ENCODE results near the gene SMCO2.

The SMCO2 gene

DNA sequence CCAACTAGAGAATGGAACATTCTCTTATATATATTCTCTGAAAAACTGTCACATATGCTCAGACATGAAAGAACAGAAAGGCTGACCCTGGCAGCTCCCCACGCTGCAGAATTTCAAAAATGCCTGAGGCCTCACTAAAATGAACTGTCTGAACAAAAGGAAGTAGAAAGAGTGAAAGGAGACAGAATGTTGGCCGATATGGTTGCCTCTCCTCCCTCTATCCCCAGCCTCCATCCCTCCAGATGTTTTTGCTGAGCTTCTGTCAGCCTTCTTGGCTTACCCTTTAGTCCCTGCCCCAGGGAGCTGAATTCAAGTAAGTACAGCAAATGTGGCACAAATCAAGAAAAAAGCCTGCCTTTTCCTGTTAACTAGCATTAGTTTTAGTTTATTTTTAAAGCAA is 6.9 kb downstream of the SMCO2 start:
- DNase-seq (ENCODE audit: low spot score), result no peak

DNA sequence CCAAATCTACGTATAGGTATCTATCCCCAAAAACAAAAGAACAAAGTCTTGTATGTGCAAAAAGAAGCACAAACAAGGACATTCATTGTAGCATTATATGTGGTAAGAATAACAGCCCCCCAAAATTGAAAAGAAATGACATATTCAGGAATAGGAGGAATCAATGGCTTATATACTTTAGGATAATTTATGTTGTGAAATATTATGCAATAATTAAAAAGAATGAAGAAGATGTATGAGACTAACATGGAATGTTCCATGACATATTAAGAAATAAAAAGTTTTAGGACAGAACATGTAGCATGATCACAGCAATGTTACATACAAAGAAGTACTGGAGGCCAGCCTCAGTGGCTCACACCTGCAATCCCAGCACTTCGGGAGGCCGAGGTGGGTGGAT is 9.1 kb downstream of the SMCO2 start:
- no peak for DNase-seq (ENCODE audit: low spot score)

GRCh38 chr12:27456618-27457017 is 10.1 kb downstream of the SMCO2 start:
- no peak for DNase-seq (ENCODE audit: low spot score)

DNA sequence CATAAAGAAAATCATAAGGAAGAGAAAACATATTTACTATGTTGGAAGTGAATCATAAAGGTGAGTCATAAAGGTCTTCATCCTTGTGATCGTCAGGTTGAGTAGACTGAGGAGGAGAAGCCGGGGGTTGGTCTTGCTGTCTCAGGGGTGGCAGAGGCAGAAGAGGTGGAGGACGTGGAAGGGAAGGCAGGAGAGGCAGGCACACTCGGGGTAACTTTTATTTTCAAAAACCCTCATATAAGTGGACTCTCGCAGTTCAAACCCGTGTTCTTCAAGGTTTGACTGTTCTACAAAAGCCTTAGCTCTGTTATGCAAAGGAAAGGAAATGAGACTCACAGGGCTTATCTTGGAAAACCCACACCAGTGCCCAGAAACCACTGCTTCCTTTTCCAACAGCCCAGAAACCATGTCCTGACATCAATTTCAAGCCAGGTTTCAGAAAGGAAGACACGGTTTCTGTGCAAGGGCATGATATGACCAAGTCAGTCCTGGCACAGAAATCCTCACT is 14.0 kb downstream of the SMCO2 start:
- DNase-seq (ENCODE audit: low spot score), result no peak

DNA sequence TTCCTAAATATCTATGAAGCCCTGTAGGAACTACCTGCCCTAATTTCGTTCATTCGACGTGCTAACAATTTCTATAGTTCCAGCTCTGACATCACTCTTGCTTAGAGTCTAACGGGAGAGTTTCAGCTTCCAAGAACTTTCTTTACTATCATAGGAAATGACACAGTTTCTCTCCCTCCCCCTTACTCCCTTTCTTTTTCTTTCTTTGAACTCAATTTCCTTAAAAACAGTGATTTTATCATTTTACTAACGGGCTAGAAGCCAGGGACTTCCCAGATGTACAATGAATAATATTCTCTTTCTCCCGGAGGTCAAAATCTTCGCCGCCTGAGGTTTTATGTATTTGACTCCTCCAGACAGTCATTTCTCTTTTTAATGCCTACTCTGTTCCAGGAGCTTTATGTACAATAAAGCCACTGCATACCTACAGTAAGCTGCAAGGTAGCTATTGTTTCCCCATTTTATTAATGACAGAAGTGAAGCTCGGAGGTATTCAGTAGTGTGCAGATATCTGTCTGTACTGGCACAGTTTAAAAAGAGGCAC is 15.7 kb downstream of the SMCO2 start:
- no peak for DNase-seq (ENCODE audit: low spot score)

- no peak for DNase-seq (ENCODE audit: low spot score)
Measured at GRCh38 chr12:27462851-27463250, 16.3 kb downstream of the SMCO2 start.

DNA sequence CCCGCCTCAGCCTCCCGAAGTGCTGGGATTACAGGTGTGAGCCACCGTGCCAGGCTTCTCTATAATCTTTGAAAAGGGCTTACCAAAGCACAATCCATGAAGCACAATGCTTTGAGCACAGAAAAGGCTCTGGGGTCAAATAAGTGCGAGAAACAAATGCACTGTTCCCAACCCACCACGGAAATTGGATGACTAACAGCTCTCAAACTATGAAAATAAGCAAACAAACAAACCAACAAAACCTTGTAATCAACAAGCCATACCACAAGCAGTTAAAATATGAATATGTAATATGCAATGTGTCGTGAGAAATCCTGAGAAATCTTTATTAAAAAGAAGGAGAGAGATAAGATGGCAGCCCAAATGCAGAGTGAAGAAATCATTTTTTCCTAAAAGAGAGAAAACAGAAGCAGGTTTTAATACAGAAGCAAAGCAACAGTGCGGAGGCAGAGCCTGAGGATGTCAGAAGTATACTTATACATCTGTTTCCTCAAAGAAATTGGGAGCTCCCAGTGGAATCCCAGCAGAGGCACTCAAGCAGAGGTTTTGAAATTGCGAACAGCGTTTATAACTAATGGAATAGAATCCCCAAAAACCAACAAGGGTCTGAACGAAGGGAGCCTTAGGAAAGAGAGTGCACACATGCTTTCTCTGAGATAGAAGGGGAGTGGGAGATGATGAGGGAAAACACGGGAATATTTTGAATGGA is 17.1 kb downstream of the SMCO2 start:
- DNase-seq (ENCODE audit: low spot score), result no peak

- DNase-seq (ENCODE audit: low spot score), result no peak
Measured at GRCh38 chr12:27464220-27464554, 17.7 kb downstream of the SMCO2 start.

GRCh38 chr12:27467641-27468040 is 21.1 kb downstream of the SMCO2 start:
- DNase-seq (ENCODE audit: low spot score), result no peak

- no peak for DNase-seq (ENCODE audit: low spot score)
Measured at GRCh38 chr12:27468241-27468640, 21.7 kb downstream of the SMCO2 start.

GRCh38 chr12:27469176-27469736 is 22.7 kb downstream of the SMCO2 start:
- DNase-seq (ENCODE audit: low spot score), result no peak

GRCh38 chr12:27472604-27473003 is 26.1 kb downstream of the SMCO2 start:
- DNase-seq (ENCODE audit: low spot score), result no peak

GRCh38 chr12:27474344-27474743 is 27.8 kb downstream of the SMCO2 start:
- DNase-seq (ENCODE audit: low spot score), result no peak

DNA sequence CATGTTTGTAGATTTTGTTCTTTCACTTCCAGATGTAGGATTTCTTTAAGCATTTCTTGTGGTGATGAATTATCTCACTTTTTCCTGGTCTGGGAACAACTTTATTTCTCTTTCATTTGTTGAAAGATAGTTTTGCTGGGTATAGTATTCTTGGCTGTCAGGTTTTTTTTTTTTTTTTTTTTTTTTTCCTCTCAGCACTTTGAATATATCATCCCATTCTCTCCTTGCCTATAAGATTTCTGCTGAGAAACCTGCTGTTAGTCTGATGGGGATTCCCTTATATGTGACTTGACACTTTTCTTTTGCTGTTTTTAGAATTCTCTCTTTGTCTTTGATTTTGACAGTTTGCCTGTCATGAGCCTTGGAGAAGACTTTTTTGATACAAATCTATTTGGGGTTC is 30.5 kb downstream of the SMCO2 start:
- no peak for DNase-seq (ENCODE audit: low spot score)

GRCh38 chr12:27478949-27479348 is 32.4 kb downstream of the SMCO2 start:
- no peak for DNase-seq (ENCODE audit: low spot score)

DNA sequence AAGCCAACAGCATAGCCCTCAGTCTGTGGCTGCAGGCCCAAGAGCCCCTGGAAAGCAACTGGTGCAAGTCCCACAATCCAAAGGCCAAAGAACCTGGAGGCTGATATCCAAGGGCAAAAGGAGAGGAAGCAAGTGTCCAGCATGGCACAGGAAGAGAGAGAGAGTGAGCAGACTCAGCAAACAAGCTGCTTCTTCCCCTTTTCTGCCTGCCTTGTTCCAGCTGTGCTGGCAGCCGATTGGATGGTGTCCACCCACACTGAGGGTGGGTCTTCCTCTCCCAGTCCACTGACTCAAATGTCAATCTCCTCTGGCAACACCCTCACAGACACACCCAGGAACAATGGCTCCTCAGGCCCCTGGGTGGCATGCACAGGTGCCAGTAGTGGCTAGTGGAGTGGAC is 33.5 kb downstream of the SMCO2 start:
- no peak for DNase-seq (ENCODE audit: low spot score)

DNA sequence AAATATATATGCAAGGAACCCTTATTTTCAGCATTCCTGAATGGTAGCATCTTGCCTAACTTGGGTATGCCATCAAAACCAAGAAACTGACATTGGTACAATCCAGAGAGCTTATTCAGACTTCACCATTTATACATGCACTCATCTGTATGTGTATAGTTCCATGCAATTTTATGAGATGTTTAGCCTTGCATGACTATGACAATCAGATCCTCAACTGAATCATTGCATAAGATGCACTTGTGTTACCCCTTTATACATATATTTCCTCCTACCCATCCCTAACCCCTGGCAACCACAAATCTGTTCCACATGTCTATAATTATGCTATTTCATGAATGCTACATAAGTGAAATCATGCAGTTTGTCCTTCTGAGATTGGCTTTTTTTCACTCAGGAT is 40.4 kb downstream of the SMCO2 start:
- DNase-seq (ENCODE audit: low spot score), result no peak

DNA sequence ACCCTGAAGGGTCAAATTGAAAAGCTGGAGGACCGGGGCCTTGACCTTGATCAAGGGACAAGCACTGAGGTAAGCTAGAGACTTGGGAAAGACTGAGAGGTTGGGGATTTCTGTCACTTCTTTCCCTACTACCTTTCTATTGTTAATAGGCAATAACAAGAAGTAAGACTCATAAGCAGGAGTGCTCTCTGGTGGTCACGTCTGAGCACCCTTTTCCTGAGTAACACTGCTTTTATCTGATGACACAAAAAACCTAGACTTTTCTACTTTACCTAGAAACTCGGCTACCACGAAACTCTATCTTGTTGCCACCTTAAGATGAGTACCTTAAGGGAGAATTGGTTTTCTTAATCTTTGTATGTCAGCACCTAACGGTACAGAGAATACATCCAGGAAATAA is 41.9 kb downstream of the SMCO2 start:
- DNase-seq (ENCODE audit: low spot score), result no peak

DNA sequence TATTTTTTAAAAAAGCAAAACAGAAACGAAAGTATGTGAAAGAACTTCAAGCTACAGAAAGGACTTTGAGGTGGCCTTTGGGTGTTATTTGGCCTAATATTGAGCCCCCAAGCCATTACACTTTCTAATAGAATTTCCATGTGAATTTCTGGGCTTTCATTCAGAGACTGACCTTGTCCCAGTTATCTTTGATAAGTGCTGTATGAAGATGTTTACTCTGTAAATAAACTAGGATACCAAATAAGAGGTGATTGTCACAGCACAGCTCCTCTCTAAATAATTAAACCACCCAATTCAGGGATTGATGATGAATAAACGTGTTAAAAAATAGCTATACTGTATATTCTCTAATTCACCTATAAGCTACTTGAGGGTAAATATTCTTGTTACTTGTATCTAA is 44.7 kb downstream of the SMCO2 start:
- DNase-seq (ENCODE audit: low spot score), result no peak

- DNase-seq (ENCODE audit: low spot score), result no peak
Measured at GRCh38 chr12:27493260-27493940, 46.9 kb downstream of the SMCO2 start.

GRCh38 chr12:27497446-27497845 is 50.9 kb downstream of the SMCO2 start:
- no peak for DNase-seq (ENCODE audit: low spot score)

- no peak for DNase-seq (ENCODE audit: low spot score)
Measured at GRCh38 chr12:27498149-27498548, 51.6 kb downstream of the SMCO2 start.

GRCh38 chr12:27498761-27499160 is 52.2 kb downstream of the SMCO2 start:
- no peak for DNase-seq (ENCODE audit: low spot score)
